ENCODE results near the gene PPP2R3B. TPM values are rescaled to one million over a fixed set of nuclear protein-coding genes. Genes with fewer than 3 reads are reported as not detected.
"Not testable (repeated sequence)": the region's sequence is repeated elsewhere in the genome, so short reads cannot be mapped to it uniquely, and the experiment has no call there.

The PPP2R3B gene
- total RNA-seq, 2 donors from 2014 or later, result 72.5 to 98.7 TPM

GRCh38 chrX:330726-331150 lies 56.0 kb downstream of the PPP2R3B start:
- TF ChIP-seq CTCF (conservative IDR thresholded peaks at IDR 0.05), result no peak
- H3K9me3 Mint-ChIP-seq, result peaks cover 5% of the 10 kb centered on the region
- Histone ChIP-seq H3K9me3 (ENCODE audit: control insufficient read depth, low read length) (no peaks in the 10 kb centered on the region), H3K27me3 (ENCODE audit: control insufficient read depth, insufficient read depth, low read length, poor library complexity, severe bottlenecking) (no peaks in the 10 kb centered on the region), H3K9ac (ENCODE audit: extremely low read depth, low read length, poor library complexity, severe bottlenecking) (no peak overlapping the region), H3K4me1 (ENCODE audit: control insufficient read depth, insufficient read depth, low read length) (no peaks in the 10 kb centered on the region), H3K4me3 (ENCODE audit: low read length) (no peak overlapping the region), H3K27ac (ENCODE audit: low read depth, low read length) (no peak overlapping the region), H3K36me3 (ENCODE audit: control insufficient read depth, insufficient read depth, low read length) (no peaks in the 10 kb centered on the region)
- peaks cover 10% of the 10 kb centered on the region for H3K36me3 Mint-ChIP-seq (ENCODE audit: low read depth)
- H3K4me1 Mint-ChIP-seq, result no peaks in the 10 kb centered on the region
- WGBS, 2 experiments (ENCODE audit: insufficient coverage in 1 of 2, insufficient read length in 1 of 2), result 86 to 90% methylated on average over 2 to 26 of the region's 28 CpGs
- H3K4me3 Mint-ChIP-seq, result no peak overlapping the region
- H3K27ac Mint-ChIP-seq, result no peak overlapping the region
- DNase-seq, result no peak
- no peaks in the 10 kb centered on the region for H3K27me3 Mint-ChIP-seq (ENCODE audit: insufficient read depth)

- H3K4me1 ChIP-seq (ENCODE audit: control insufficient read depth, insufficient read depth, low read length); H3K9me3 ChIP-seq (ENCODE audit: control insufficient read depth, low read length); DNase-seq; H3K9me3 Mint-ChIP-seq; H3K4me3 ChIP-seq (ENCODE audit: low read length); H3K27me3 Mint-ChIP-seq (ENCODE audit: insufficient read depth); H3K4me1 Mint-ChIP-seq; H3K27ac ChIP-seq (ENCODE audit: low read depth, low read length); H3K9ac ChIP-seq (ENCODE audit: extremely low read depth, low read length, poor library complexity, severe bottlenecking); H3K36me3 Mint-ChIP-seq (ENCODE audit: low read depth); H3K27ac Mint-ChIP-seq; H3K36me3 ChIP-seq (ENCODE audit: control insufficient read depth, insufficient read depth, low read length); H3K4me3 Mint-ChIP-seq; H3K27me3 ChIP-seq (ENCODE audit: control insufficient read depth, insufficient read depth, low read length, poor library complexity, severe bottlenecking): not testable (repeated sequence)
- WGBS, 2 experiments (ENCODE audit: insufficient coverage in 1 of 2, insufficient read length in 1 of 2), result 90 to 95% methylated on average over 21 to 29 of the region's 29 CpGs
Observed at GRCh38 chrX:330141-330725, 56.5 kb downstream of the PPP2R3B start.

GRCh38 chrX:329291-329910 lies 57.3 kb downstream of the PPP2R3B start:
- H3K9ac ChIP-seq (ENCODE audit: extremely low read depth, low read length, poor library complexity, severe bottlenecking), result no peak overlapping the region
- H3K27me3 ChIP-seq (ENCODE audit: control insufficient read depth, insufficient read depth, low read length, poor library complexity, severe bottlenecking), result no peaks in the 10 kb centered on the region
- no peak overlapping the region for H3K4me3 ChIP-seq (ENCODE audit: low read length)
- Mint-ChIP-seq H3K27ac (no peak overlapping the region), H3K27me3 (ENCODE audit: insufficient read depth) (no peaks in the 10 kb centered on the region), H3K4me3 (no peak overlapping the region), H3K9me3 (peaks cover 5% of the 10 kb centered on the region), H3K36me3 (ENCODE audit: low read depth) (peaks cover 1% of the 10 kb centered on the region), H3K4me1 (no peaks in the 10 kb centered on the region)
- H3K36me3 ChIP-seq (ENCODE audit: control insufficient read depth, insufficient read depth, low read length), result no peaks in the 10 kb centered on the region
- TF ChIP-seq CTCF (conservative IDR thresholded peaks at IDR 0.05), result no peak
- H3K9me3 ChIP-seq (ENCODE audit: control insufficient read depth, low read length), result no peaks in the 10 kb centered on the region
- WGBS, 2 experiments (ENCODE audit: insufficient coverage in 1 of 2, insufficient read length in 1 of 2), result 94 to 100% methylated on average over 4 to 19 of the region's 23 CpGs
- H3K4me1 ChIP-seq (ENCODE audit: control insufficient read depth, insufficient read depth, low read length), result no peaks in the 10 kb centered on the region
- no peak for DNase-seq
- H3K27ac ChIP-seq (ENCODE audit: low read depth, low read length), result no peak overlapping the region
